NCI-H1930 (cell line): ENCODE results near the gene ITSN2.

Experiments
- DNase-seq, 2 experiments: peaks; one replicate each; lab custom pipeline; 2025; lab: John Stamatoyannopoulos, UW

The ITSN2 gene

GRCh38 chr2:24334245-24334633 is 26.1 kb downstream of the ITSN2 start:
- DNase-seq, result no peak

GRCh38 chr2:24332791-24333540 is 27.4 kb downstream of the ITSN2 start:
- DNase-seq, result no peak

- DNase-seq, result no peak
Observed at GRCh38 chr2:24330161-24330560, 30.2 kb downstream of the ITSN2 start.

GRCh38 chr2:24329700-24330099 is 30.6 kb downstream of the ITSN2 start:
- DNase-seq, result no peak

GRCh38 chr2:24328010-24328409 is 32.3 kb downstream of the ITSN2 start:
- no peak for DNase-seq

- DNase-seq, result no peak
Observed at GRCh38 chr2:24317491-24317920, 42.8 kb downstream of the ITSN2 start.

GRCh38 chr2:24315669-24316068 is 44.7 kb downstream of the ITSN2 start:
- DNase-seq, result no peak

- DNase-seq, result no peak
Observed at GRCh38 chr2:24313744-24314632, 46.3 kb downstream of the ITSN2 start.

GRCh38 chr2:24307961-24308360 is 52.4 kb downstream of the ITSN2 start:
- DNase-seq, result no peak

GRCh38 chr2:24304631-24305030 is 55.7 kb downstream of the ITSN2 start:
- no peak for DNase-seq

- no peak for DNase-seq
Observed at GRCh38 chr2:24304098-24304497, 56.2 kb downstream of the ITSN2 start.

- DNase-seq, result no peak
Observed at GRCh38 chr2:24301599-24301998, 58.7 kb downstream of the ITSN2 start.

- no peak for DNase-seq
Observed at GRCh38 chr2:24297663-24298062, 62.7 kb downstream of the ITSN2 start.

GRCh38 chr2:24287171-24287570 is 73.2 kb downstream of the ITSN2 start:
- no peak for DNase-seq

- DNase-seq, result peak; percentile 54 to 68
Observed at GRCh38 chr2:24285484-24286152, 74.7 kb downstream of the ITSN2 start.

- DNase-seq, result no peak
Observed at GRCh38 chr2:24280645-24281044, 79.7 kb downstream of the ITSN2 start.

GRCh38 chr2:24280161-24280560 is 80.2 kb downstream of the ITSN2 start:
- DNase-seq, result no peak

GRCh38 chr2:24276349-24276899 is 83.9 kb downstream of the ITSN2 start:
- DNase-seq, result no peak

- no peak for DNase-seq
Observed at GRCh38 chr2:24274809-24275208, 85.5 kb downstream of the ITSN2 start.

- no peak for DNase-seq
Observed at GRCh38 chr2:24273598-24273997, 86.7 kb downstream of the ITSN2 start.

GRCh38 chr2:24272907-24273306 is 87.4 kb downstream of the ITSN2 start:
- DNase-seq, result no peak

- DNase-seq, result no peak
Observed at GRCh38 chr2:24272161-24272802, 88.1 kb downstream of the ITSN2 start.
